ENCODE results near the gene CADM1. TPM values are rescaled to one million over a fixed set of nuclear protein-coding genes. Genes with fewer than 3 reads are reported as not detected.

Gene CADM1
- total RNA-seq, 2 donors from 2014 or later: 1.4 to 6.1 TPM

DNA sequence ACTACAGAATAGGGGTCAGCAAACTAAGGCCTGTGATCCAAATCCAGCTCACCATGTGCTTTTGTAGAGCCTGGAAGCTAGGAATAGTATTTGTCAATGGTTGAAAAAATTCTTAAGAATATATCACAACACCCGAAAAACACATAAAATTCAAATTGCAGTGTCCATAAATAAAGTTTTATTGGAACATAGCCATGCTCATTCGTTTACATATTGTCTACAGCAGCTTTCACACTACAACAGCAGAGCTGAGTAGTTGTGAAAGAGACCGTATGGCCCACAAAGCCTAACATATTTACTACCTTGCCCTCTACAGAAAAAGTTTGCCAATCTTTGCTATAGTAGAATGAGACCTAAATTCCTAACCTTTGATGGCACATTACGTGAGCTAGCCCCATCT, 125.7 kb downstream of the CADM1 start:
- DNase-seq (ENCODE audit: low spot score) (no peak), ATAC-seq (ENCODE audit: insufficient number of reproducible peaks, low FRiP score, low read depth) (no peak)
- H3K27ac ChIP-seq: no peak overlapping the region
- H3K36me3 ChIP-seq: no peaks in the 10 kb centered on the region
- H3K4me3 ChIP-seq: no peak overlapping the region
- no peaks in the 10 kb centered on the region for H3K9me3 ChIP-seq
- no peaks in the 10 kb centered on the region for H3K4me1 ChIP-seq (ENCODE audit: control insufficient read depth in 1 of 2, low read depth in 2 of 2)
- TF ChIP-seq, protein P1, sequence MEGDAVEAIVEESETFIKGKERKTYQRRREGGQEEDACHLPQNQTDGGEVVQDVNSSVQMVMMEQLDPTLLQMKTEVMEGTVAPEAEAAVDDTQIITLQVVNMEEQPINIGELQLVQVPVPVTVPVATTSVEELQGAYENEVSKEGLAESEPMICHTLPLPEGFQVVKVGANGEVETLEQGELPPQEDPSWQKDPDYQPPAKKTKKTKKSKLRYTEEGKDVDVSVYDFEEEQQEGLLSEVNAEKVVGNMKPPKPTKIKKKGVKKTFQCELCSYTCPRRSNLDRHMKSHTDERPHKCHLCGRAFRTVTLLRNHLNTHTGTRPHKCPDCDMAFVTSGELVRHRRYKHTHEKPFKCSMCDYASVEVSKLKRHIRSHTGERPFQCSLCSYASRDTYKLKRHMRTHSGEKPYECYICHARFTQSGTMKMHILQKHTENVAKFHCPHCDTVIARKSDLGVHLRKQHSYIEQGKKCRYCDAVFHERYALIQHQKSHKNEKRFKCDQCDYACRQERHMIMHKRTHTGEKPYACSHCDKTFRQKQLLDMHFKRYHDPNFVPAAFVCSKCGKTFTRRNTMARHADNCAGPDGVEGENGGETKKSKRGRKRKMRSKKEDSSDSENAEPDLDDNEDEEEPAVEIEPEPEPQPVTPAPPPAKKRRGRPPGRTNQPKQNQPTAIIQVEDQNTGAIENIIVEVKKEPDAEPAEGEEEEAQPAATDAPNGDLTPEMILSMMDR (IDR thresholded peaks at IDR 0.05): no peak
- H3K27me3 ChIP-seq (replicated peaks; ENCODE audit: insufficient read depth): no peaks in the 10 kb centered on the region

DNA sequence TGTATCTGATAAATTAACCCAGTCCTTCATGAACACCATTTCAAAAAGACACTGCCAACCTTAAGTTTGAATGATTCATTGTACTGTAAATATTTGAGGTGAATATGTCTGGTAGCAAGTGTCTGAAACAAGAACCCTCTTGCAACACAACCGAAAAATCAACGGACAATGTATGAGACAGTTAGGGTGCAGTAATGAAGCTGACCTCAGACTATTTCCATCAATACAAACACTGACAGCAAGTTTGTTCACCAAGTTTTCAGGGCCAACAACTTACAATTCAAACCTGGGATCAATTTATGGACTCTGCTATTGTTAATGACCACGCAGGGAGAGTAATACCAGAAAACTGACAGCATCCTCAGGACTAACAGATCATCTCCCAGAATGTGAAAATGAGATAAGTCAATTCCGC, 126.3 kb downstream of the CADM1 start:
- ATAC-seq (ENCODE audit: insufficient number of reproducible peaks, low FRiP score, low read depth): no peak
- Histone ChIP-seq H3K27ac (no peak overlapping the region), H3K27me3 (replicated peaks; ENCODE audit: insufficient read depth) (no peaks in the 10 kb centered on the region), H3K4me3 (no peak overlapping the region), H3K36me3 (no peaks in the 10 kb centered on the region), H3K9me3 (no peaks in the 10 kb centered on the region), H3K4me1 (ENCODE audit: control insufficient read depth in 1 of 2, low read depth in 2 of 2) (no peaks in the 10 kb centered on the region)
- TF ChIP-seq, protein P1 (IDR thresholded peaks at IDR 0.05): no peak
- DNase-seq (ENCODE audit: low spot score): no peak

DNA sequence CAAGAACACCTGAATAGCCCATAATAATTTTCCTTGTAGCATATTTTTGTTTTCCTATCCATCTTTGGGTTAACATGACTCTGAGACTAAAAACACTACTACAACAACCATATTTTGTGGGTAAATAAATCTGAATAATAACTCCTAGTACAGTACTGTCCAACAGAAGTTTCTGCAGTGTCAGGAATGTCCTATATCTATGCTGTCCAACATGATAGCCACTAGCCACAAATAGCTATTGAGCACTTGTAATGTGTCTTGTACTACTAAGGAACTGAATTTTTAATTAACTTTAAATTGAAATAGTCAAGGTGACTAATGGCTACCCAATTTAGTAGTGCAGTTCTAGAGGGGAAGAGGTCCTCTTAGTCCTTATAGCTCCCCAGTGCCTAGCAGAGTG, 135.6 kb downstream of the CADM1 start:
- no peaks in the 10 kb centered on the region for H3K9me3 ChIP-seq
- ATAC-seq (ENCODE audit: insufficient number of reproducible peaks, low FRiP score, low read depth) (no peak), DNase-seq (ENCODE audit: low spot score) (no peak)
- H3K4me1 ChIP-seq (ENCODE audit: control insufficient read depth in 1 of 2, low read depth in 2 of 2): no peaks in the 10 kb centered on the region
- no peak overlapping the region for H3K4me3 ChIP-seq
- no peaks in the 10 kb centered on the region for H3K36me3 ChIP-seq
- no peak overlapping the region for H3K27ac ChIP-seq
- TF ChIP-seq, protein P1 (IDR thresholded peaks at IDR 0.05): no peak
- no peaks in the 10 kb centered on the region for H3K27me3 ChIP-seq (replicated peaks; ENCODE audit: insufficient read depth)

DNA sequence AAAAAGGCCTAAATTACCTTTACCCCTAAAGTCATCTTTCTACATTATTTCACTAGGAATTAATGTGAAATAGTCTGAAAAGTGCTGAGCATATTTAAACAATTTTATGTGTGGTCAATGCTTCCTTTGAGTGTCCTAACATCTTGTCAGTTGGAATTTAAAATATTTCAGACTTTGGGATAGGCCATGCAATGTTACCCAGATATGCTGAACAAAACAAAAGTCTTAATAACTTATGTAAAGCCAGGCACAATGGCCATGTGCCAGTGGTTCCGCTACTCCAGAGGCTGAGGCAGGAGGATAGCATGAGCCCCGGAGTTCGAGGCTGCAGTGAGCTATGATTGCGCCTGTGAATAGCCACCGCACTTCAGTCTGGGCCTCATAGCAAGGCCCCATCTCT, 137.4 kb downstream of the CADM1 start:
- Histone ChIP-seq H3K27me3 (replicated peaks; ENCODE audit: insufficient read depth) (no peaks in the 10 kb centered on the region), H3K9me3 (no peaks in the 10 kb centered on the region), H3K4me3 (no peak overlapping the region), H3K4me1 (ENCODE audit: control insufficient read depth in 1 of 2, low read depth in 2 of 2) (no peaks in the 10 kb centered on the region), H3K36me3 (no peaks in the 10 kb centered on the region), H3K27ac (no peak overlapping the region)
- TF ChIP-seq, protein P1 (IDR thresholded peaks at IDR 0.05): no peak
- no peak for ATAC-seq (ENCODE audit: insufficient number of reproducible peaks, low FRiP score, low read depth)
- DNase-seq (ENCODE audit: low spot score): no peak

DNA sequence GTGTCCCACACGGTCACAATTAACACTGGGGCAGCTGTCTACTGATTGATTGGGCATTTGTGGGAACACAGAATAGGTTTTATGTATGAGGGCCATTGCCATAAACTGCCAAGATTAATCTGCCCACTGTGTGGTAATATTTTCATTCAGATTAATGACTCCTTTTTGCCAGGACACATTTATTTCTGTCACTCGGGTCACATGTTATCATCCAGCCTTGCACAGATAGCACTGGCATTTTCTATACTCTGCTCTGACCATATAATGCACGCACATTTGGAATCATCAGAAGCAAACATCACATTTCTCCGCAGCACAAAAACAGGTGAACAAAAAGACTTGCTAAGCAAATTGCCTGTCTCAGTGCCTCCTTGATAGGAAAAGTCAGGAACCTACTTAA, 138.3 kb downstream of the CADM1 start:
- DNase-seq (ENCODE audit: low spot score) (no peak), ATAC-seq (ENCODE audit: insufficient number of reproducible peaks, low FRiP score, low read depth) (no peak)

More for the DNA sequence above, 138.3 kb downstream of the CADM1 start:
- H3K9me3 ChIP-seq: no peaks in the 10 kb centered on the region
- TF ChIP-seq, protein P1 (IDR thresholded peaks at IDR 0.05): no peak
- H3K27ac ChIP-seq: no peak overlapping the region
- H3K4me1 ChIP-seq (ENCODE audit: control insufficient read depth in 1 of 2, low read depth in 2 of 2): no peaks in the 10 kb centered on the region
- H3K27me3 ChIP-seq (replicated peaks; ENCODE audit: insufficient read depth): no peaks in the 10 kb centered on the region
- no peaks in the 10 kb centered on the region for H3K36me3 ChIP-seq
- no peak overlapping the region for H3K4me3 ChIP-seq
